ENCODE data around the gene MORN1.

MORN1 gene

DNA sequence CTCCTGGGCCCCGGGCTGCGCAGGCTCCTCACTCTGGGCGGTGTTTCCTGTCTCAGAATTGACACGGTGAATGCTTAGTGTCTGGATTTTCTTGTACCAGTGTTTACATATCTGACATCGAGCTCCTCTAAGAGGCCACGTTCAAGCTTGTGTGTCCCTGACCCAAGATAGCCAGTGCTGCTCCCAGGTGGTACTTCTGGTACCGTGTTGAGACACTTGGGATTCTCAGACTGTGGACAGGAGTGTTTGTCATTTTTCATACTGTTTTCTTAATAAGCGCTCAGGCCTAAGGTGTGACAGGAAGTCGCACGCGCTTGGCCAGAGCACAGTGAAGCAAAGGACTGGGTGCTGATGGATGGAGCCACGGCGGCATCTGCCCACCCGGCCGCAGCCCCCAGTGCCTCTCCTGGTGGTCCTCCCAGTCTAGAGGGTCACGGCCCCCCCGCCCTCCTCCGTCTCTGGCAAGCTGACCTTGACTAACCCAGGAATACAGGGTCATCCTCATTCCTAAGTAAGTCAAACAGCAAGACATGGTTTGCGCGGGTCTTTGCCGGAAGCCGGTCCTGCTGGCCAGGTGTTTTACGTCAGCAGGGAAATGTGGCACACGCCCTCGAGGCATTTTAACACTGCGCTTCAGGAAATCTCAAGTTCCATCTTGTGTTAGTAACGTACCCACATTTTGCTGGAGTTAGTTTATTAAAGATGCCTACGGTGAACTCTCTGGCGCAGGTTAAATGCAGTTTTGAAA lies 13.0 kb upstream of the MORN1 start:
- no peak for DNase-seq

DNA sequence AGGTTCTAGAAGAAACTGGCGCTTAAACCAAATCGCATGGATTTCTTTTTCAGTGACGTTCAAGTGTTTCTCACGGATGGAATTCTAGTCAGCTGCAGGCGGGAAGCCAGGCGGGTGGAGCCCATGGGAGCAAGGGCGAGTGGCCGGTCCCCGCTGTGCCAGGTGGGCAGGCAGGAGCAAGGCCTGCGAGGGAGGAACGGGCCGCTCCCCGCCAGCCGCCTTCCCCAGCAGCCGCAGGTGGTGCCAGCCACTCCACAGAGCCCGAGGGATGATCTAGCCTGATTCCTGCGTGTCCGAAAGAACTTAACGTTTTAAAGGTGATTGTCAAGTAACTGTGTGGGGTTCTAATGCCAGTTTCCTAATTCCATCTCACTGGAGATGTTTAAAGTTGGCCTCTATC lies 11.9 kb upstream of the MORN1 start:
- DNase-seq = no peak

DNA sequence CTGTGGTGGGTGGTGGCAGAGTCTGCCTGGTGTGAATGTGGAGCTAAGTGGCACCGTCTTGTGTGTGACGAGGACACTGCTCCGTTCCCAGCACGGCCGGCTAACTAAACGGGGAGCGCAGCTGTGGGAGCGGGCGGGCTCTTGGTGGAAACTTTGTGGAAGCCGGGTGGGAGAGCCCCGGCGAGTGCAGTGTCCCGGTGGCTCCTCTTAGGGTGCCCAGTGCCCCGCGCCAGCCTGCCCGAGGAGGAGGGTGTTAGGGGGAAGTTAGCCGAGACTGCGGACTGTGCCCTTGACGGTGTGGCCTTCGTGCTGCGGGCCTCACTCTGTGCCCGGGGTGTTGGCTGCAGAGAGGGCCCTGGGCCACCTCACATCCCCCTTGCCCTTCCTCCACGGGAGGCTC lies 11.1 kb upstream of the MORN1 start:
- no peak for DNase-seq

DNA sequence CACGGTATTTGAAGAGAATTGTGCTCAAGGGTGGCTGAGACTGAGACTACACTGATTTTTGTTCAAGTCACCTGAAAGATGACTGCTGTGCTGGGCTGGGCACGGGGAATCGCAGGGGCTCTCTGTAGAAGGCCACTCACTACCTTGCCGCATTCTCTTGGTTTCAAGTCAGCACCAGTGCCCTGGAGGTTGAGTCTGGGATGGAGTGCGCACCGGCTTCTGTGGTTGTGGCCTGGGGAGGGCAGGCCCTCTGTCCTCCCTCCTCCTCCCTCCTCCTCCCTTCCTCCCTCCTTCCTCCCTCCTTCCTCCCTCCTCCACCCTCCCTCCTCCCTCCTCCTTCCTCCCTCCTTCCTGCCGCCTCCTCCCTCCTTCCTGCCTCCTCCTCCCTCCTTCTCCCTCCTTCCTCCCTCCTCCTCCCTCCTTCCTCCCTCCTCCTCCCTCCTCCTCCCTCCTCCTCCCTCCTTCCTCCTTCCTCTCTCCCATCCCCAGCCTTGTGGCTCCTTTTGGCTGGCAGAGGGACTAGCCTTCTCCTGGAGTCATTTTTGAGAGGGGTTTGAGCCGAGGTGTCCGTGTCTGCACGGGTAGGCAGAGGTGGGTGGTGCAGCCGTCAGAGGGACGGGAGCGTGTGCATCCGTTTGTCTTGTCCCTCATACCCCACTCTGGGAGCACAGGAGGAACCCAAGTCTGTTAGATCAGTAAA lies 9.7 kb upstream of the MORN1 start:
- no peak for DNase-seq

DNA sequence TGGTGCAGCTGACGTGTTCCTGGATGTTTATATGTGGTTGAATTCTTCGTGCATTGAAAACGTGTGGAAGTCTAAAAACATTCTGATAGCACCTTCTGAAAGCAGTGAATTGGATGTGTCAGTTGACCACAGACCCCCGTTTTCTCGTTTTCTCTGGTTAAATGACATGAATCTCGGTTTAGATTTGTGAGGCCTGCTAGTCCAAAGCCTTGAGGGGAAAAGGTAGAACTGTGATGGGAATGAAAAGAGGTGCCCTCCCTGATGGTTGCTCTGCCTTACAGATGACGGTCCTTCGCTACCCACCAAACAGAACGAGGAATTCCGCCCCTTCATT lies 9.2 kb upstream of the MORN1 start:
- no peak for DNase-seq

DNA sequence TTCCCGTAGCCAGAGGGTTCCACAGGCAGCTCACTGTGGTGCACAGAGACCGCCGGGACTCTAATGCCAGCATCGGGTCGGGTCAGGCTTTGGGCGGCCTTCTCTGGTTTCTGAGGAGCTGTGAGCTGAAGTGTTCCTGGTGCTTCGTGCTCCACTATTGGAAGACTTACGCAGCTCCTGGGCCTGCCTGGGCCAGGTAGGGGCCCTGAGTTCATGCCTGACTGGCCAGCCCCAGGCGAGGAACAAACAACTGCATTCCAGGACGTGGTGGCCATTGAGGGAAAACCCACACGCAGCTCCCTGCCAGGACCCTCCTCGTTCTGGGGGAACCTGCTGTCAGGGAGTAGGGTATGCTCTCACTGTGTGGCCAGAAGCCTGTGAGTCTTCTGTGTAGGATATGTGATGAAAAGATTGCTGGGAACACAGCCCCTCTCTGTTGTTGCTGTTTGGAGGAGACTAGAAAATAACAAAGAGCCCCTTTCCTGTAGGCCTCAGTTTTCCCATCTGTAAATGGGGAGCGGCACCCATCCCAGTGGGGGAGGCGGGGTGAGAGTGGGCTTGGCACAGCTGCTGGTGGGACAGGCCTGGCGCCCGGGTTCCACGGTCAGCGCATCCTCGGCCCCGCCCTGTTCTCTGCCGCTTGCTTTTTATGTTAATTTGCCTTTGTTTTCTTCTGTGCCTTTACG lies 8.7 kb upstream of the MORN1 start:
- no peak for DNase-seq

DNA sequence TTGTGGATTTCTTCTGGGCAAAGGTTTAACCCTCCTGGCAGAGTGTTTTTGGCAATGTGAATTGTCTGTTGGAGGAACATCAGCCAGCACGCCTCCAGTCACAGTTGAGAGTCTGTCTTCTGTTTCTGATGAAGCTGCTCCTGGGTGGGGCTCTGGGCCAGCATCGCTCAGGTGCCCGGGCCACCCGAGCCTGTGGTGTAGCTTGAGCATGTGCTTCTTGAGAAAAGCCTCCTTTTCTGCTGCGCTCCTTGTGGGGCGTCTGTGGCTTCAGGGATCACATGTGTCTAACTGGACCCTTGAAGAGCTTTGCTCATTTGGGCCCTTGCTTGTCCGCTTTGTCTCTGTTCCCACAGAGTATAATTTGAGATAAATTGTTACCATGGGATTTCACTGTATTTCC lies 7.5 kb upstream of the MORN1 start:
- DNase-seq = no peak

DNA sequence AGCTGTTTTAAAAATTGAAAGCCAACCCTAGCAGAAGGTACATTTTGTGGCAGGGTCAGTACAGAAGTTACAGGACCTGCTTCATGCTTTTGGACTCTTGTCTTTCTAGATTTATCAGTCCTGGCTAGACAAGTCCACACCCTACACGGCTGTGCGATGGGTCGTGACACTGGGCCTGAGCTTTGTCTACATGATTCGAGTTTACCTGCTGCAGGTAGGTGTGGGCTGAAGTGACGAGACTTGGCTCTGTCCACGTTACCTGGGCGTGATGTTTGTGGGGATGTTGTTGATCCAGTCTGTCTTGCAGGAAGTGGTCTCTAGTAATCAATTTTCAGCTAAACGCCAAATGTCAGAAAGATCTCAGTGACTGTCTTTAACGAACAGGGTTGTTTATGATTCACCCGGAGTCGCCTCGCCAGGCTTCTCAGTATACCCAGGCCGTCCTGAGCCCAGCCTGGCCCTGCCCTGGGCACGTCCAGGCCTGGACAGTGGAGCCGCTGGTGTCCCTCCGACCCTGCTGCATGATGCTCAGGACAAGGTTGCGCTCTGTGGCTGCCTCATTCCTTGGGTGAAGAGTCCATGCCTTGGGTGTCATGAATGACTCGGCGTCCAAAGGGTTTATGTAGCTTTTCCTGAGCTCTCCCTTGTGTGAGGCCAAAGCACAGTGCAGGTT lies 5.8 kb upstream of the MORN1 start:
- DNase-seq = no peak

DNA sequence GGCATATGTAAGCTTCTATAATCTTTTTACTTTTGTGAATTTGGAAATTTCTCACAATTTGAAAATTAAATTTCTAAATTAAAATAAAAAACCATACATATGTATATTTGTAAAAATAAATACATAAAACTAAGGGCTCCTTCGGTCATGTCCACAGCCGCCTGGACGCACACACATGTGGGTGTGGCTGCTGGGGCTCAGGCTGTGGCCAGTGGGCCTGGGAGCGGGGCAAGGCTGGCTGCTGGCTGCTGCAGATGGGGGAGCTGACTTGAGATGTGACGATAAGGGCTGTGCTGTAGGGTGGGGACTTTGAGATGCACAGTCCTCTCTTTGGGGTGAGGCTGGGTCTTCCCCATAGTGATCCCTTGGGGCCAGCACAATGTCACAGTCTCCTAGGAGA lies 5.1 kb upstream of the MORN1 start:
- DNase-seq = no peak

DNA sequence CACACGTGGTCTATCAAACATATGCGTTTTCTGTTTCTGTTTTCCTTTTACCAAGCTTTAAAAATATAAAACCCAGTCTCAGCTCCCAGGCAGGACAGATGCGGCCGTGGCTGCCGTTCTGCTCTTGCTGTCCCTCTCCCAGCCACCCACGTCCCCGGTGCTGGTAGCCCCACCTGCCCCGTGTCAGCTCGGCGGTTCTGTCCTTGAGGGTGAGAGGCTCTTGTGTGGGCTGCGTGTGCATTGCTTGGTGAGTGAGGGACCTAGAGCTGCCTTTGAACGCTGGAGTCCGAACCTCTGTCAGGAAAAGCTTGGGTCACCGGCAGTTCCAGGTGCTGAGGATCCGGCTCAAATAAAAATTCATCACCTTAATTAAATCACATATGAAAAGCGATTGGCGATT lies 4.7 kb upstream of the MORN1 start:
- DNase-seq = no peak

DNA sequence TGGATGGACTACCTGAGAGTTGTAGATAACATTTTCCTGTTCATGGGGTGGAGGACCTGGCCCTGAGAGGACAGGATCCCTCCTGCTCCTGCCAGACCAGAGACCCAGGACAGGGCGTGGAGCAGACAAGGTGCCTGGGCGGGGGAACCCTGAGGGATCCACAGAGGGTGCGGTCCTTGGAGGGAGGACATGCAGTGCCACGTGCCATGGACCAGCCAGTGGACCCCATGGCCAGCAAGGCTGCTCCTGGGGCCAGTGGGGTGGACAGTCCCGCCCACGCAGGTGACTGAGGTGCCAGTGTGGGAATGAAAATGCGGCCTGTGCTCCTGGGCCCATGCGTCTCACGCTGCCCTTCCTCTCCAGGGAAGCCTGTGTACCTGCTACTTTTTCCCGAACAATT lies 3.9 kb upstream of the MORN1 start:
- no peak for DNase-seq

DNA sequence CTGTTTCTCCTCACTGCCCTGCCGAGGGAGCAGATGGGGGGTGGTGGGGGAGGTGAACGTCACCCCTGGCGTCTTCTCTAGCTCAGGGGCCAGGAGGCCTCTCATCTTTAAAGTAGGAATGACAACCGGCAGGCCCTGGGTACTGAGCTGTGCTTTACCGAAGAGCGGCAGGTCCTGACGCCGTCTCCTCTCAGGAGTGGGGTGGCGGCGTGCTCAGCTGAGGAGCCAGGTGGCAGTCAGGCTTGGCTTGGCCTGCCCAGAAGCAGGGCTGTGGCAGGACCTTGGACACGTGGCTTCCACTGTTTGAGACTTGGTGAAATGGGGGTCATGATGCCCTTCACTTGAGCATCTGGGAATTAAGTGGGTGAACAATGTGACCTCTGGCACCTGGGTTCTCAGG lies 3.4 kb upstream of the MORN1 start:
- no peak for DNase-seq

DNA sequence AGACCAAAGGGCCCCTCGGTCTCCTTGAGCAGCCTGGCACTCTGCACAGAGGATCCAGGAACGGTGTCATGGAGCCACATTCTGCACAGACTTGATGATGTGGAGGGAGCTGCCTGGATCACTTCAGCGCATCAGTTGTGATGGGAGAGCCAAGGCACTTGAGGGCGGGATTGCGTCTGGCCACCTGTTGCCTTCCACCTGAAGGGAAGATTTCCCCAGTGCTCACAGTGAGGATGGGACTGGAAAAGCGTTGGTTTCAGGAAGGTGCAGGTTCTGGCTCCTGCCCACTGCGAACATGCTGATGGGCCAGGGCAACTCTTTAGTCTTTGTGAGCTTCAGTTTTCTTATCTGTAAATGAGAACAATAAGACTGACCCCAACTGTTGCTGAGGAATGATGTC lies 2.9 kb upstream of the MORN1 start:
- no peak for DNase-seq

DNA sequence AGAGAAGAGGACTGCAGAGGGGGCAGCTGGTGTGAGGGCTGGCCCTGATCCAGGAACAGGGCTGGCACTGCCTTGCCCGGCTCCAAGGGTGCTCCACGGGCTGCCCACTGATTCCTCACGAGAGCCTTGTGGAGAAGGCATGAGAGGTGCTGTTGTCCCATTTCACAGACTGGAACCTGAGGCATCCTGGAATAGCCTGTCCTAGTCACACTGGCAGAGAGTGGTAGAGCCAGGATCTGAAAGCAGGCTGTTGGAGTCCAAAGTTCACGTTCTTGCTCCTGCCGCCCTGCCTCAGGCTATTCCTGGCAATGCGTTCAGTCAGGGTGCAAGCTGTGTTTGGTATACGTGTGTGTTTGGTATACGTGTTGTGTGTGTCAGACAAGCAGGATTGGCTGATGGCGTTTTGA lies 2.1 kb upstream of the MORN1 start:
- DNase-seq = no peak

DNA sequence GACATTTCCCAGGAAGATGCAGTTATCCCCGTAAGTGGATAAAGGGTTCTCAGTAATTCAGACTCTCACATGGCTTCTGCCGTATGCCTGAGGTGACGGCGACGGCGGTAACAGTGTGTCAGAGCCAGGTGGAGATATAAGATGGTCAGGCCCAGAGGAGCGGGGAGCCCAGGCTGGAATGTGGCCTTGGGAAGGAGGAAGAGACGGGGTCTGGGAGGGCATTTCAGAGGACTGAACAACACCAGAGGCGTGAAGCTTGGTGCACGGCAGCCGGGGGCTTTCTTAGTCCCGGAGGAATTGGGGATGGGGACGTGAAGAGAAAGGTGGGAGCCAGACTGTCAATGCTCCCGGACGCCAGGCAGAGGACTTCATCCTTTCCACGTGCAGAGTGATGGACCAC lies 1.3 kb upstream of the MORN1 start:
- DNase-seq = no peak

DNA sequence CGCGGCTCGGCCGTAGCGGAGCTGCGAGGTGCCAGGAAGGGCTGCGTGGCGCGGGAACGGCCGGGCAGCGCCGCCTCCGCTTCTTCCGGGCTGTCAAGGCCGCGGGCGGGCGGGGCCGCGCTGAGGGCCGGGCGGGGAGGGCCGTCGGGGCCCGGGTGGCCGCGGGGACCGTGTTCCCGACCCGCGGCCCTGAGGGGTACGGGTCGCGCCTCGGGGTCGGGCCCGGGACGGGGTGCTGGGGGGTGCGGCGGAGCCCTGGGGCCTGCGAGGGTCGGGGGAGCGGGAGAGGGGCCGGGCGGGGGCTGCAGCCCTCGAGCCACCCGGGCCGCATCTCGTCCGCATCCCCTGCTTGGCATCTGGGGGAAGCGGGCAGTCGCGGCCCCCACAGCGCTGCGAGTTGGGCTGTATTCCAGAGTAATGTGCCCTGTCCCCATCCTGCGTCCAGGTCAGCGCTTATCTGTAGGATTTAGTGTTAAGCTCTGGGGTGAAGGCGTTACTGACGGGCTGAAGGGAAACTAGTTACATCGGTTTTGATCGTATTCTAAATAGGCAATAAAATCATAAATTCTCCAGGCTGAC lies 666 bp upstream of the MORN1 start:
- no peak for DNase-seq

DNA sequence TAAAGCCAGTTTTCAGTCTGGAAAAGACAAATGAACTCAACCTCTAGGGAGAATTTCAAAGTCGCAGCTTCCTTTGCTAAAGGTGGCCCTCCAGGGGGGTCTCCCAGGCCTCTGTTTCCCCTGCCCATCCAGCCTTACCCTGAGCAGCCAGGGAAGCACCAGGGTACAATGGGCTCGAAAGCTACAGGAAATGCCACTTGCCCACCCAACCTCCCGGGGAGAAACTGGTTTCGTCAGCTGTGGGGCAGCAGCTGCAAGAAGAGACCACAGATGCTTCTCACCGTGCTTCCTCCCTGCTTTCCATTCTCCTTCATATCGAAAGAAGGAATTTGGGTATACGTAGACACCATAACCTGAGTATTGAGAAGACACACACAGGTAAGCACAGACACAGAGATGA lies 1.7 kb downstream of the MORN1 start:
- no peak for DNase-seq

DNA sequence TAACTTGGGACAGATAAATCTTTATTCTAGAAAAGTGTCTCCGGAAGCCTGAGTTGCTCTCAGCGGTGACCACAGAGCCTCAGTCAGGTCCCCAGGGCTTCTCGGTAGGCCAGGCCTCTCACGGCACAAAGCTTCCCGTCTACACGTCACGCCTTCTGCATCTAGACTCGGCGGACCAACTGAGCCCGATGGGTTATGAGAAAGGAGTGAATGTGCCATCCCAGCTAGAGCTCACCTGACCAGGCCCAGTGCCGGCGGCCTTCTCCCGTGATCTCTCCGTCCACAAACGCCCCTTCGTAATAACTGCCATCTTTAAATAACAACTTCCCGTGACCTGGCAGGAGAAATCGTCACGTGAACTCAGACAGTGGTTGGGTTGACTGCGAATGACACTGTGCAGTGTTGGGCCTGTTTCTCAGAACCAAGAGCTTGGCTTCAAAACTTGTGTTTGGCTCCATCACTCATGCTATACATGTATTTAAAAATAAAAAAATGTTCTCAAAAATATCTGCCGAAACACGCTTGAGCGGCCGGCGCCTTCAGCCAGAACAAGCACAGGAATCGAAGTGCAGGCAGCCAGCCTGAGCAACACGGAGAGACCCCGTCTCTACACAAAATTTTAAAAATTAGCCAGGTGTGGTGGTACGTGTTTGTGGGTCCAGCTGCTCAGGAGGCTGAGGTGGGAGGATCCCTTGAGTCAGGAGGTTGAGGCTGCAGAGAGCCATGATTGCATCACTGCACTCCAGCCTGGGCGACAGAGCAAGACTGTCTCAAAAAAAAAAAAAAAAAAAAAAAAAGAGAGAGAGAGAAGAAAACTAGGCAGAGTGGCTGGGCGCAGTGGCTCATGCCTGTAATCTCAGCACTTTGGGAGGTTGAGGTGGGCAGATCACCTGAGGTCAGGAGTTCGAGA lies 3.1 kb downstream of the MORN1 start:
- no peak for DNase-seq

DNA sequence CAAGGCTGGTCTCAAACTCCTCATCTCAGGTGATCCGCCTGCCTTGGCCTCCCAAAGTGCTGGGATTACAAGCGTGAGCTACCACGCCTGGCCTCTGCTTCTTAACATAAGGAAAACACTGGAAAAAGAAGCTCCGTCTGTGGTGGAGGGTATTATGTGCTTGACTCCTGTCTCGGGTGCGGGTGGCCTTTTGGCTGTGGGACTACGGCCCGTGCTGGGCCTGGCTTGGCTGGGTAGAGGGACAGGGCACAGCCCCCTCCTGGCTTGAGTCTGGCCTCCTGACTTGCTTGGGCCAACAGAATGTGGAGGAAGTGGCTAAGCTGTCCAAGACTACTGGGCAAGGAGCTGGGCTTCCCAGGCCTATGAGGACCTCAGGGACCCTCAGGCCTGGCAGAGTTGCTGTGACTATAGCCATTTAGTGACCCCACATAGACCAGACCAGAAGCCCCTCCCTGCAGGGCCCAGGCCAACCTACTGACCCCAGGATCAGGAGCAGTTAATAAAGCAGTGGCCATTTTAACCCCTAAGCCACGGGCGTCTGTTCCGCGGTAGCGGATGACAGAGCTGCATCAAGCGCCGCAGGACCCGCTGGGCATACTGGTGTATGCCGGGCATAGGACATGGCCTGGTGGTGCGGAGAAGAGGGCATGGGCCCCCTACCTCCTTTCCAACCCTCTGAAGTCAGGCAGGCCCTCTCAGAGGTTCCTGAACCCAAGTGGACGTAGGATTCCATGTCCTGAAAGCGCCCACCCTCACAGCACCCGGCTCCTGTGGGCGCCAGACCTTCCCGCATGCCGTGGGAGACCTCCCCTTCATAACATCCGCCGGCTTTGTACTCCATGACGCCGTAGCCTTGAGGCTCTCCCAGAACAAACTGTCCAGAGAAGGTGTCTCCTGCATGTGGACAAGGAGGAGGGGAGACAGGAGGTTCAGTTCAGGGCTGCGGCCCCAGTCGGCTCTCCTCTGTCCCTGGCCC lies 4.4 kb downstream of the MORN1 start:
- DNase-seq = no peak

DNA sequence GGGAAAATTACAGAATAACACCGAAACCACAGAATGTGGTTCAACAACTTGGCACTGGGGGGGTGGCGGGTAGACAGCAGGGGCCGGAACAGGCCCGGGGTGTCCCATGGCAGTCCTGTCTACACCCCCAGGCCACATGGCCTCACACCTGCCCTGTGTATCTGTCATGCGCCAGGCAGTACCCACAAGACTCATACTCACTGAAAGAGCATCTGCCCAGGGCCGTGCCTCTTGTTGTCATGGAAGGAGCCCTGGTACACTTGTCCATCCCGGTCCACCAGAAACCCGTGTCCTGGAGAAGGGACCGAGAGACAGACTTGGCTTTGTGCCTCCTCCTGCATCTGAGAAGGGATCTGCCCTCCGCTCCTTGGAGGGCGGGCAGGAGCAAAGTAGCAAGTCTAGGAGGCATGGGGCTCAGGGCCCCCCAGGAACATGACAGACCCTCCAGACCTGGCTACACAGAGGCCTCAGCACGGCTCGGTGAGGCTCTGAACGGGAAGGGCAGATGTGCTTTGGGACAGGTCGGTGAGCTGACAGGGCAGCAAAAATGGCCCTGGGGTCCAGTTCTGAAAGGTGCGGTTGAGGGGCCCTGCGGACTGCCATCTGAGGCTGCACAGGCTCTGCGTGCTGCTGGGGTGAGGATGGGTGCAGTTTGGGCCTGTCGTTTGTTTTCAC lies 5.6 kb downstream of the MORN1 start:
- no peak for DNase-seq

Measured in NCI-H187 (cell line).